Psoas muscle (tissue), 8 donors: ENCODE data around the gene PTPRN. TPM values are rescaled to one million over a fixed set of nuclear protein-coding genes. Genes with fewer than 3 reads are reported as not detected.

ENCODE experiments used
- ATAC-seq, 4 donors: fragments of 200-7000 bp; cut with Tn5 transposase; one replicate each; pipeline ENCODE4 v1.9.1; 2020; ENCODE audit warnings: moderate library complexity in 3 of 4, mild to moderate bottlenecking in 2 of 4
- DNase-seq, 2 donors: peaks; one replicate each; pipeline ENCODE4 v3.0.0-alpha.2; 2020
- H3K27ac ChIP-seq: fragments of 200-600 bp; one replicate; pipeline ENCODE4 v1.8.0; 2022
- H3K27me3 ChIP-seq, 3 donors: fragments of 200-600 bp in 1 of 3; one replicate each; pipeline versions ENCODE4 v1.6.1 to v1.8.0; 2013 to 2022; ENCODE audit warnings: low read length in 2 of 3, mild to moderate bottlenecking in 2 of 3, moderate library complexity in 1 of 3; ENCODE audit not compliant: insufficient read depth in 3 of 3
- H3K36me3 ChIP-seq, 2 donors: fragments of 200-600 bp in 1 of 2; one replicate each; pipeline versions ENCODE4 v1.6.1 to v1.8.0; 2013 to 2022; ENCODE audit warnings: low read depth in 1 of 2, mild to moderate bottlenecking in 1 of 2, moderate library complexity in 1 of 2; ENCODE audit not compliant: insufficient read depth in 1 of 2
- H3K4me1 ChIP-seq: fragments of 200-600 bp; one replicate; pipeline ENCODE4 v1.8.0; 2022
- H3K4me3 ChIP-seq: fragments of 200-600 bp; one replicate; pipeline ENCODE4 v1.8.0; 2022; ENCODE audit warnings: mild to moderate bottlenecking
- H3K9me3 ChIP-seq: fragments of 200-600 bp; one replicate; pipeline ENCODE4 v1.8.0; 2022
- WGBS, 3 donors: extraction: QIAGEN DNeasy Blood & Tissue Kit; methylation state at CpG; one replicate each; pipeline versions ENCODE4 v1.1.6 to v1.1.7; 2013; 5-methylcytosine and 5-hydroxymethylcytosine counted together
- intact Hi-C, 2 donors: fragments of 100-400 bp; cut with DNase I; formaldehyde crosslinking; loops; one replicate each; pipeline versions ENCODE4 v1.11.0 to v1.14.2; 2022
- polyA plus RNA-seq, 3 donors: library from polyadenylated mRNA; stranded (reverse); fragments of 200-250 nt; gene quantifications; one replicate each; pipeline ENCODE4 v1.2.3, GENCODE V29; 2013
- total RNA-seq, 4 donors: library from RNA; stranded (reverse); fragmentation: NEBNext Ultra II Directional in 2 of 4; extraction: Animal tissue kit (Norgen Biotek cat#: 25700) in 2 of 4; gene quantifications; one replicate each; pipeline versions ENCODE4 v1.2.1 to v1.2.4, GENCODE V29; 2021 to 2023
- TF ChIP-seq, protein P1 (sequence below): fragments of 200-600 bp; IDR thresholded peaks from one replicate; pipeline ENCODE4 v1.8.0; 2022; ENCODE audit warnings: antibody characterized with exemption
- donor health status: healthy with polysubstance abuse.
- donor health status: DM: no; HTN: no; CAD: no; lungs with moderate emphysema.
- donor health status: Bipolar disorder and iron deficiency.
- donor health status: healthy.
- donor health status: DM: yes; HTN: yes; CAD: no.
- donor health status: DM: no; HTN: no; CAD: no.
- donor health status: DM: no; HTN: no; CAD: no.
- donor health status: DM: yes; HTN: yes; CAD: no.

Gene PTPRN
- total and polyA plus RNA-seq, 7 donors, result 0.03 to 1.1 (median 0.17) TPM; not detected in 2

DNA sequence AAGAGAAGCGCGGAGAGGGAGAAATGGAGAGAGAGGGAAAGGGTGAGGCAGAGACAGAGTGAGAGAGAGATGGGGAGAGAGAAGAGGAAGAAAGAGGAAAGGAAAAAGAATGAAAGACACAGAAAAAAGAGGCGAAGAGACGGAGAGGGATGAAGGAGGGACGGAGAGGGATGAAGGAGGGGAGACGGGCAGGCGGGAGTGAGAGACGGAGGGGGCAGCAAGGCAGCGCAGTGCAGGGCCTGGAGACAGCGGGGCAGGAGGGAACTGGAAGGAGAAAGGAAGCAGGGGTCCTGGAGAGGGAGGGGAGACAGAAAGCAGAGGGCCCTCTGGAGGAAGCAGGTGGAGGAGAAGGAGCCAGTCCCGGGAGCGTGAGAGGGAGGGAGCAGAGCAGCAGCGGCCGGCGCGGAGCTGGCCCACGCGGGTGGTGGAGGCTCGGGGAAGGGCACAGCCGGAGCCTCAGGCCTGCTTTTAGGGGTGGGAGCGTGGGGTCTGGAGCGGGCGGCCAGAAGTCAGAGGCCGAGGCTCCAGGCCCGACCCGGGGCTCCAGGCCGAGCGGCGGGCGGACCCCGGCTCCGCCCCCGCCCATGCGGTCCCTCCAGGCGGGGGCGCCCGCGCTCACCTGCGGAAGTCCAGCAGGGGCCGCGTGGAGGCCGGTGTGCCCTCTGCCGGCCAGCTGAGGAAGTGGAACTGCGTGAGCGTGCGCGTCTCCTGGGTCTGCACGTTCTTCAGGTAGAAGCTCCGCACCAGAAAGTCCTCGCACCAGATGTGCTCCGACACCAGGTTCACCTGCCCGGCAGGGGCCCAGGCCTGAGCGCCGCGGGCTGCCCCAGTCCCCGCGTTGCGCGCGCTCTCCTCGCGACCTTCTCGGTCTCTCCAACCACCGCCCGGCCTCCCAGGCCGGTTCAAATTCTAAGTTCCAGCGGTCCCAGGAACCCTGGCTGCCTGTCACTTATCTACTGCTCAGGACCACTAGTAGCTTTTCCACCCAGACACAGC is 14.5 kb downstream of the PTPRN start:
- no peaks in the 10 kb centered on the region for H3K36me3 ChIP-seq
- H3K4me1 ChIP-seq, result peaks cover 4% of the 10 kb centered on the region
- H3K4me3 ChIP-seq, result peak overlapping the region; percentile 71
- peak overlapping the region; percentile 84 for H3K27ac ChIP-seq
- DNase-seq (peak; percentile 86 to 93), ATAC-seq (peak; percentile 92 to 97 (median 94))
- TF ChIP-seq, protein P1, sequence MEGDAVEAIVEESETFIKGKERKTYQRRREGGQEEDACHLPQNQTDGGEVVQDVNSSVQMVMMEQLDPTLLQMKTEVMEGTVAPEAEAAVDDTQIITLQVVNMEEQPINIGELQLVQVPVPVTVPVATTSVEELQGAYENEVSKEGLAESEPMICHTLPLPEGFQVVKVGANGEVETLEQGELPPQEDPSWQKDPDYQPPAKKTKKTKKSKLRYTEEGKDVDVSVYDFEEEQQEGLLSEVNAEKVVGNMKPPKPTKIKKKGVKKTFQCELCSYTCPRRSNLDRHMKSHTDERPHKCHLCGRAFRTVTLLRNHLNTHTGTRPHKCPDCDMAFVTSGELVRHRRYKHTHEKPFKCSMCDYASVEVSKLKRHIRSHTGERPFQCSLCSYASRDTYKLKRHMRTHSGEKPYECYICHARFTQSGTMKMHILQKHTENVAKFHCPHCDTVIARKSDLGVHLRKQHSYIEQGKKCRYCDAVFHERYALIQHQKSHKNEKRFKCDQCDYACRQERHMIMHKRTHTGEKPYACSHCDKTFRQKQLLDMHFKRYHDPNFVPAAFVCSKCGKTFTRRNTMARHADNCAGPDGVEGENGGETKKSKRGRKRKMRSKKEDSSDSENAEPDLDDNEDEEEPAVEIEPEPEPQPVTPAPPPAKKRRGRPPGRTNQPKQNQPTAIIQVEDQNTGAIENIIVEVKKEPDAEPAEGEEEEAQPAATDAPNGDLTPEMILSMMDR, result peak; percentile 99
- H3K27me3 ChIP-seq, result peaks cover 0 to under 1% (median 0%) of the 10 kb centered on the region in 3 donors
- WGBS, 3 donors, result 5 to 12% (median 6%) methylated on average over 51 to 67 of the region's 67 CpGs
- intact Hi-C loops, result loop anchor here (1.0 to 10.0 kb wide), 3 partner anchors 16 to 132 kb away; partner anchors contain the start of genes GLB1L (in 1 of the 2), NHEJ1 (in 1 of the 2) and STK16 (in 1 of the 2)
- no peaks in the 10 kb centered on the region for H3K9me3 ChIP-seq

DNA sequence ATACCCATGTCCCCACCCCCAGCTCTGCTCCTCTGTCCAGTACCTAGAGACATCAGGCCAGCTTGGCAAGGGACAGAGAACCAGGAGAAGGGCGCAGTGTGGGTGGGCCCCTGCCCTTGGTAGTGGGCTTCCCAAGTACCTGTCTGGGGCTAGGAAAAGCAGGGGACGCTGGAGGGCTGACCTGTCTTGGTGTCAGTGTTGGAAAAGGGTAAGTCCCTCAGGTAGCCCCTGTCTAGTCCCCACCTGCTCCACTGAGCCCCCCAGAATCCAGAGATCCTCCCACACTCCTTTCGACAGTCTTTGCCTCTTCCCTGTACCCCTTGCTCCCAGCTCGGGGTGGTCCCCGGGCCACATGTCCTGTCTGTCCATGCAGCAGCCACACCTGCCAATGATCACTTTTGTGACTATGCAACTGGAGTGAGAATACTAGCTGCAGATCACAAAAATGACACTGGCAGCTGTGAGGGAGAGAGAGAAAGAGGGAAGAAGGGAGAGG is 15.4 kb downstream of the PTPRN start:
- Histone ChIP-seq H3K36me3 (no peaks in the 10 kb centered on the region), H3K4me1 (peaks cover 4% of the 10 kb centered on the region)

DNA sequence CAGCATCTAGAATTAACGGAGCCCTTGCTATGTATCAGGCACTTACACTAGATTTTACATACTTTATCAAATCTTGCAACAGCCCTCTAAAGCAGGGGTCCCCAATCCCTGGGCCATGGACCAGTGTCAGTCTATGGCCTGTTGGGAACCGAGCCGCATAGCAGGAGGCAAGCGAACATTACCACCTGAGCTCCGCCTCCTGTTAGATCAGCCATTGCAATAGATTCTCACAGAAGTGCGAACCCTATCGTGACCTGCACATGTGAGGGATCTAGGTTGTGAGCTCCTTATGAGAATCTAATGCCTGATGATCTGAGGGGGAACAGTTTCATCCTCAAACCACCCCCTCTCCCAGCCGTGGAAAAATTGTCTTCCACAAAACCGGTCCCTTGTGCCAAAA is 16.6 kb downstream of the PTPRN start:
- Histone ChIP-seq H3K27ac (no peak overlapping the region), H3K36me3 (no peaks in the 10 kb centered on the region), H3K27me3 (no peaks in the 10 kb centered on the region), H3K4me3 (no peak overlapping the region), H3K4me1 (peaks cover 4% of the 10 kb centered on the region), H3K9me3 (no peaks in the 10 kb centered on the region)
- intact Hi-C loops, result loop anchor here in 1 of 2 donors (10.0 kb wide), 1 partner anchor 48 kb away; the partner anchor contains the start of genes GLB1L and STK16
- 86 to 93% (median 91%) methylated on average over 9 of the region's 9 CpGs for WGBS, 3 donors
- TF ChIP-seq, protein P1, result no peak
- no peak for ATAC-seq
- no peak for DNase-seq

More for the DNA sequence above, 15.4 kb downstream of the PTPRN start:
- DNase-seq, result peak in 1 of 2 donors; percentile 42
- H3K27me3 ChIP-seq, result no peaks in the 10 kb centered on the region
- no peaks in the 10 kb centered on the region for H3K9me3 ChIP-seq
- ATAC-seq, result no peak
- 67 to 81% (median 70%) methylated on average over 5 of the region's 5 CpGs for WGBS, 3 donors
- no peak overlapping the region for H3K4me3 ChIP-seq
- H3K27ac ChIP-seq, result peak overlapping the region; percentile 84
- intact Hi-C loops, result loop anchor here (1.0 to 10.0 kb wide), 2 partner anchors 15 to 49 kb away; partner anchors contain the start of genes GLB1L (in 1 of the 2) and STK16 (in 1 of the 2)
- TF ChIP-seq, protein P1, result no peak

DNA sequence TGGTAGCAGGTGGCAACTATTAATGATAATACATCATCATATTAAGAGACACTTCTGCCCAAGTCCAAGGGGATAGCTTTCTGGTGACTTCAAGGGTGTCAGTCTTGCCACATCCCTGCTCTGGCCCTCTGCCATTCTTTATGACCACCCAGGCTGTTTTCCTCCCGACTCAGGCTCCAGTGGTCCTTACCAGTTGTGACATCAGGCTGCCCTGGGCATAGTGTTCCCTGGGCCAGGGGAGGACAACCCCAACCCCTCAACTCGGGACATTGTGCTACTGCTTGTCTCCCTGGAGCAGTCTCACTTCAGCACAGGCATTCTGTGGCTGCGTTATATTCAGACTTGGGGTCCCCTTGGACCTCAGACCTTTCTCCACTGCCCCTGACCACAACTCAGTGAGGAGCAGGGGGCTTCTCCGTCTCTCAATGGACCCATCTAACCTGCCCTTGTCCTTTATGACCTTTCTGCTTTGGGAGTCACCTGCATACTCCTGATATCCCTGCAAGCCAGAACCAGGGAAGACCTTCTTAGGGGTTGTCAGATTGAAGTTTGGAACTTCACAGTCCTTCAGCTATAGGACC is 17.2 kb downstream of the PTPRN start:
- WGBS, 3 donors, result 67 to 71% (median 68%) methylated on average over 4 of the region's 4 CpGs
- no peak overlapping the region for H3K27ac ChIP-seq
- ATAC-seq, result no peak
- H3K4me3 ChIP-seq, result no peak overlapping the region
- H3K9me3 ChIP-seq, result no peaks in the 10 kb centered on the region
- no peaks in the 10 kb centered on the region for H3K36me3 ChIP-seq
- intact Hi-C loops, result loop anchor here in 1 of 2 donors (10.0 kb wide), 1 partner anchor 47 kb away; the partner anchor contains the start of genes GLB1L and STK16
- H3K4me1 ChIP-seq, result peaks cover 4% of the 10 kb centered on the region
- no peaks in the 10 kb centered on the region for H3K27me3 ChIP-seq
- no peak for DNase-seq
- TF ChIP-seq, protein P1, result no peak
